Measurements from ENCODE around the gene EFNA3.

EFNA3 gene

GRCh38 chr1:155135415-155136028 is 56.9 kb downstream of the EFNA3 start, which contains the start of gene SLC50A1:
SLC50A1 (plus strand) TSS chr1:155135852; CDS start chr1:155135912, 60 bp downstream.
- peak; percentile 93 for DNase-seq

DNA sequence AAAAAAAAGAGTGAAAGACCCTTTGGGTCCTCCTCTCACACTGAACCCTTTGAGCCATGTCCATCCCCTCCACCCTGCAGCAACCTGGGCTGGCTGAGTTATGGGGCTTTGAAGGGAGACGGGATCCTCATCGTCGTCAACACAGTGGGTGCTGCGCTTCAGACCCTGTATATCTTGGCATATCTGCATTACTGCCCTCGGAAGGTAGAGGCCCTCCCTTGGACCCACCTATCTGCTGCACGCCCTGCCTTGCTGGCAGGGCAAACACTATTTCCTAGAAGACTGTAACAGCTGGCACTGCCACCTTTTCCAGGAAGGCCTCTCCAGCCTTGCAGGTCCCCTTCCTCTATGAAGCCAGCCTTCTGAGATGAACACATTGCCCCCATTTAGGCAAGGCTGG is 58.1 kb downstream of the EFNA3 start:
- DNase-seq, result no peak
